GM18507 (cell line): ENCODE measurements around the gene FLYWCH1.

ENCODE experiments used
- DNase-seq: peaks from one replicate; pipeline ENCODE4 v3.0.0; 2011; ENCODE audit warnings: low read depth; ENCODE audit not compliant: insufficient read length; ENCODE audit errors: extremely low spot score
- FAIRE-seq: peaks from 2 replicates; lab custom pipeline; 2011; peaks lifted over from hg19 to GRCh38; lab: Jason Lieb, UNC

Gene FLYWCH1

GRCh38 chr16:2996298-2996697 lies 84.6 kb downstream of the FLYWCH1 start:
- FAIRE-seq (no peak), DNase-seq (no peak)

- DNase-seq = no peak
- FAIRE-seq = no peak
Observed at GRCh38 chr16:2999929-3000328, 88.2 kb downstream of the FLYWCH1 start.

- DNase-seq (no peak), FAIRE-seq (no peak)
Observed at GRCh38 chr16:3000540-3000939, 88.8 kb downstream of the FLYWCH1 start.
